IMR-90 (cell line): ENCODE measurements around the gene HOATZ. TPM values are rescaled to one million over a fixed set of nuclear protein-coding genes. Genes with fewer than 3 reads are reported as not detected.

Source experiments
- ATAC-seq: fragments of 200-7000 bp; cut with Tn5 transposase; 2 replicates; pipeline ENCODE4 v1.9.1; 2020; ENCODE audit warnings: low read depth, mild to moderate bottlenecking, moderate library complexity
- BruUV-seq: library from RNA; stranded (reverse); fragments of 400-500 nt; replicated peaks from 2 replicates; lab custom pipeline; 2021; lab: Mats Ljungman, UMichigan
- CTCF ChIA-PET: fragments of 300-600 bp; formaldehyde crosslinking; extraction: SDS; loops from one replicate; lab custom pipeline; 2021; ENCODE audit warnings: antibody characterized with exemption; lab: Yijun Ruan, JAX
- POLR2A ChIA-PET: fragments of 300-600 bp; sonication (Branson Sonifier 250); formaldehyde crosslinking; loops from one replicate; lab custom pipeline; 2022; ENCODE audit warnings: antibody characterized with exemption; ENCODE audit not compliant: unreplicated experiment; lab: Charles Lee
- DNase-seq: peaks from one replicate; pipeline ENCODE4 v3.0.0; 2013
- H2AFZ ChIP-seq: replicated peaks from 2 replicates; pipeline ENCODE3; 2013; ENCODE audit warnings: low read length, mild to moderate bottlenecking; ENCODE audit not compliant: poor library complexity
- H2AK5ac ChIP-seq: 2 replicates; pipeline ENCODE4 v1.6.1; 2013; ENCODE audit warnings: low read depth, low read length, inconsistent platforms
- H2AK9ac ChIP-seq: replicated peaks from 2 replicates; pipeline ENCODE3; 2013; ENCODE audit warnings: mild to moderate bottlenecking, low read depth, low read length, moderate library complexity; ENCODE audit not compliant: poor library complexity
- H2BK120ac ChIP-seq: 2 replicates; pipeline ENCODE4 v1.6.1; 2013; ENCODE audit warnings: low read depth, low read length, inconsistent platforms
- H2BK15ac ChIP-seq: 3 replicates; pipeline ENCODE4 v1.6.1; 2013; ENCODE audit warnings: low read depth, low read length, inconsistent platforms
- H2BK20ac ChIP-seq: 2 replicates; pipeline ENCODE4 v1.6.1; 2013; ENCODE audit warnings: low read depth, mild to moderate bottlenecking, inconsistent platforms, low read length, moderate library complexity
- H2BK5ac ChIP-seq: 2 replicates; pipeline ENCODE4 v1.6.1; 2013; ENCODE audit warnings: mild to moderate bottlenecking, low read depth, low read length, inconsistent platforms; ENCODE audit not compliant: poor library complexity, severe bottlenecking
- H3K14ac ChIP-seq: replicated peaks from 2 replicates; pipeline ENCODE4 v1.6.1; 2013; ENCODE audit warnings: low read depth, low read length, inconsistent platforms
- H3K18ac ChIP-seq: 2 replicates; pipeline ENCODE4 v1.6.1; 2013; ENCODE audit warnings: low read depth, low read length, control low read depth
- H3K23ac ChIP-seq: 2 replicates; pipeline ENCODE4 v1.6.1; 2013; ENCODE audit warnings: low read depth, low read length, inconsistent platforms
- H3K27ac ChIP-seq: 2 replicates; pipeline ENCODE4 v1.5.1; 2013; ENCODE audit warnings: mild to moderate bottlenecking, control low read depth, low read length; ENCODE audit not compliant: insufficient read depth
- H3K27me3 ChIP-seq: 2 replicates; pipeline ENCODE4 v1.6.1; 2013; ENCODE audit warnings: low read length; ENCODE audit not compliant: control insufficient read depth, insufficient read depth
- H3K36me3 ChIP-seq: 2 replicates; pipeline ENCODE4 v1.6.1; 2013; ENCODE audit warnings: low read length, mixed read lengths; ENCODE audit not compliant: control insufficient read depth, insufficient read depth
- H3K4ac ChIP-seq: 2 replicates; pipeline ENCODE4 v1.6.1; 2013; ENCODE audit warnings: low read depth, low read length, inconsistent platforms
- H3K4me1 ChIP-seq: 2 replicates; pipeline ENCODE4 v1.6.1; 2013; ENCODE audit warnings: low read length, mixed read lengths; ENCODE audit not compliant: control insufficient read depth, insufficient read depth
- H3K4me2 ChIP-seq: 2 replicates; pipeline ENCODE4 v1.6.1; 2013; ENCODE audit warnings: low read depth, mild to moderate bottlenecking, control low read depth, low read length, moderate library complexity
- H3K4me3 ChIP-seq: 2 replicates; pipeline ENCODE4 v1.5.1; 2013; ENCODE audit warnings: low read depth, mild to moderate bottlenecking, control low read depth, low read length, moderate library complexity; ENCODE audit not compliant: insufficient read depth
- H3K56ac ChIP-seq: 2 replicates; pipeline ENCODE4 v1.6.1; 2013; ENCODE audit warnings: low read length, inconsistent platforms; ENCODE audit not compliant: insufficient read depth; ENCODE audit errors: extremely low read depth
- H3K79me1 ChIP-seq, 2 experiments: 2 replicates each; pipeline ENCODE4 v1.6.1; 2013; ENCODE audit warnings: low read length in 2 of 2, inconsistent platforms in 1 of 2, low read depth in 1 of 2
- H3K9ac ChIP-seq: 2 replicates; pipeline ENCODE4 v1.6.1; 2013; ENCODE audit warnings: low read depth, low read length, control low read depth
- H3K9me1 ChIP-seq: 2 replicates; pipeline ENCODE4 v1.6.1; 2013; ENCODE audit warnings: low read length, inconsistent platforms; ENCODE audit not compliant: insufficient read depth
- H3K9me3 ChIP-seq: 2 replicates; pipeline ENCODE4 v1.6.1; 2013; ENCODE audit warnings: low read length; ENCODE audit not compliant: control insufficient read depth, insufficient read depth
- H4K20me1 ChIP-seq: 2 replicates; pipeline ENCODE4 v1.6.1; 2013; ENCODE audit warnings: low read length, inconsistent platforms; ENCODE audit not compliant: insufficient read depth
- H4K5ac ChIP-seq: 2 replicates; pipeline ENCODE4 v1.6.1; 2013; ENCODE audit warnings: mild to moderate bottlenecking, low read depth, low read length, control low read depth
- H4K8ac ChIP-seq, 2 experiments: 2 replicates each; pipeline ENCODE4 v1.6.1; 2013; ENCODE audit warnings: low read depth in 2 of 2, low read length in 2 of 2, control low read depth in 1 of 2, inconsistent platforms in 1 of 2
- H4K91ac ChIP-seq: 2 replicates; pipeline ENCODE4 v1.6.1; 2013; ENCODE audit warnings: low read depth, low read length, inconsistent platforms; ENCODE audit not compliant: insufficient read depth
- FOS ChIP-seq: fragments of 150-350 bp; IDR thresholded peaks from 2 replicates; pipeline ENCODE4 v1.6.1; 2016; ENCODE audit warnings: low read depth, low read length
- MAFK ChIP-seq: IDR thresholded peaks from 2 replicates; pipeline ENCODE4 v1.6.1; 2012; ENCODE audit warnings: low read depth, low read length, improper control_type of control experiment
- MAZ ChIP-seq: IDR thresholded peaks from 2 replicates; pipeline ENCODE4 v1.6.1; 2012; ENCODE audit warnings: low read depth, mild to moderate bottlenecking, low read length, improper control_type of control experiment, moderate library complexity, borderline replicate concordance
- NFE2L2 ChIP-seq: fragments of 150-350 bp; IDR thresholded peaks from 2 replicates; pipeline ENCODE4 v1.6.1; 2016; ENCODE audit warnings: low read depth, mild to moderate bottlenecking, low read length
- RAD21 ChIP-seq: IDR thresholded peaks from 2 replicates; pipeline ENCODE4 v1.6.1; 2012; ENCODE audit warnings: low read length, improper control_type of control experiment
- RCOR1 ChIP-seq: IDR thresholded peaks from 2 replicates; pipeline ENCODE4 v1.6.1; 2012; ENCODE audit warnings: mild to moderate bottlenecking, low read length, improper control_type of control experiment; ENCODE audit not compliant: insufficient replicate concordance
- SMC3 ChIP-seq: fragments of 150-350 bp; IDR thresholded peaks from 2 replicates; pipeline ENCODE4 v1.6.1; 2016; ENCODE audit warnings: low read depth, mild to moderate bottlenecking, antibody characterized with exemption, low read length, moderate library complexity
- WGBS, 2 experiments: methylation state at CpG; one replicate each; pipeline versions ENCODE4 v1.1.5 to v1.1.7; 2013; ENCODE audit warnings: missing lambda C conversion rate in 2 of 2; ENCODE audit not compliant: insufficient read length in 1 of 2; ENCODE audit errors: extremely low coverage in 2 of 2; 5-methylcytosine and 5-hydroxymethylcytosine counted together
- dilution Hi-C: fragments of 300-500 bp; cut with HindIII; formaldehyde crosslinking; loops from one replicate; pipeline ENCODE4 v1.14.3; 2018; ENCODE audit warnings: low sequenced_read_pairs; ENCODE audit not compliant: unreplicated experiment
- in situ Hi-C: fragments of 300-500 bp; cut with MboI; formaldehyde crosslinking; loops from 3 replicates; pipeline ENCODE4 v1.14.3; 2019; ENCODE audit warnings: low sequenced_read_pairs, inconsistent platforms, mixed read lengths
- intact Hi-C: fragments of 100-400 bp; cut with micrococcal nuclease; formaldehyde crosslinking; loops from 2 replicates; pipeline ENCODE4 v1.10.0; 2022
- polyA plus RNA-seq, 3 experiments: library from polyadenylated mRNA; depleted of rRNA; stranded (reverse); fragments of >200 nt; gene quantifications; 2 replicates each; pipeline ENCODE4 v1.2.3, GENCODE V29; 2012; ENCODE audit warnings: low replicate concordance in 1 of 3
- total RNA-seq: library from RNA; depleted of rRNA; stranded (reverse); fragments of >200 nt; gene quantifications from 2 replicates; pipeline ENCODE4 v1.2.3, GENCODE V29; 2012
- TF ChIP-seq, protein P1 (sequence below): fragments of 150-350 bp; IDR thresholded peaks from 2 replicates; pipeline ENCODE4 v1.6.1; 2017; ENCODE audit warnings: mild to moderate bottlenecking, antibody characterized with exemption, low read length, low read depth
- TF ChIP-seq, protein P2 (sequence below): fragments of 150-350 bp; IDR thresholded peaks from 2 replicates; pipeline ENCODE4 v1.6.1; 2016; ENCODE audit warnings: low read depth, mild to moderate bottlenecking, low read length, moderate library complexity, borderline replicate concordance

HOATZ gene
- total and polyA plus RNA-seq, 2 of the 4 experiments (the other 2 are of a cell fraction): not detected

DNA sequence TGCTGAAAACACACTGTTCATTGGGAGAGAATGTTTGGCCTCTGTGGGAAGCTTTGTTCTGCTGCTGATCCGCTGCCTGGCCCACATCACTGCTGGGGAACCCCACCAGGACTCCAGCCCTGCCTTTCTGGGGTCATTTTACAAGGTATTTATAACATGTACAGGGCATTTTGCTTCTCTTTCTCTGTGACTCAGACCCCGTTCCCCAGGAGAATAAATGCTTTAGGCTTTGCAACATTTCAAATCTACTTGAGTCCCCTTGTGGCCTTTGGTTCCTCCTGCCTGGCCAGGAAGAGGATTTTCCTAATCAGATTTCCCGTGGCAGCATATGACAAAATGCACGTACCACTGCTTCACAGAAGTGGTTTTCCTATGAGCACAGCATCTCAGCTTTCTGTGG lies 45.4 kb upstream of the HOATZ start:
- Histone ChIP-seq H3K36me3 (no peaks in the 10 kb centered on the region), H4K20me1 (no peaks in the 10 kb centered on the region), H3K4ac (no peak overlapping the region), H2AK9ac (no peak overlapping the region), H2AFZ (peak overlapping the region; percentile 10), H3K79me1 (no peaks in the 10 kb centered on the region), H4K91ac (no peak overlapping the region), H4K8ac (no peak overlapping the region; a peak in 1 of 4 replicates), H3K23ac (no peak overlapping the region), H3K4me2 (no peak overlapping the region), H3K27ac (no peak overlapping the region), H4K5ac (no peak overlapping the region), H3K56ac (no peak overlapping the region), H3K4me3 (no peak overlapping the region), H2BK5ac (no peak overlapping the region), H3K27me3 (no peaks in the 10 kb centered on the region; the same call in 1 of the 2 replicates), H3K9me1 (peaks cover 3% of the 10 kb centered on the region; the same call in 1 of the 2 replicates), H3K18ac (no peak overlapping the region), H3K14ac (no peak overlapping the region; the same call in 1 of the 2 replicates), H2BK15ac (no peak overlapping the region), H2AK5ac (no peak overlapping the region; the same call in 1 of the 2 replicates), H3K4me1 (peaks cover 5% of the 10 kb centered on the region), H2BK20ac (no peak overlapping the region), H3K9ac (no peak overlapping the region), H2BK120ac (no peak overlapping the region; the same call in 1 of the 2 replicates), H3K9me3 (no peaks in the 10 kb centered on the region)
- DNase-seq (peak; percentile 45), ATAC-seq (peak; percentile 49)
- WGBS, 2 experiments: 29% methylated on average over 1 of the region's 4 CpGs; no CpG with 5 or more reads in 1 of the 2 experiments
- BruUV-seq: no TSS peak
- intact Hi-C loops: no loop called here
- ChIA-PET POLR2A (no interaction called here), CTCF (no interaction called here)
- TF ChIP-seq, protein P1, sequence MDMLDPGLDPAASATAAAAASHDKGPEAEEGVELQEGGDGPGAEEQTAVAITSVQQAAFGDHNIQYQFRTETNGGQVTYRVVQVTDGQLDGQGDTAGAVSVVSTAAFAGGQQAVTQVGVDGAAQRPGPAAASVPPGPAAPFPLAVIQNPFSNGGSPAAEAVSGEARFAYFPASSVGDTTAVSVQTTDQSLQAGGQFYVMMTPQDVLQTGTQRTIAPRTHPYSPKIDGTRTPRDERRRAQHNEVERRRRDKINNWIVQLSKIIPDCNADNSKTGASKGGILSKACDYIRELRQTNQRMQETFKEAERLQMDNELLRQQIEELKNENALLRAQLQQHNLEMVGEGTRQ: no peak
- TF ChIP-seq, protein P2, sequence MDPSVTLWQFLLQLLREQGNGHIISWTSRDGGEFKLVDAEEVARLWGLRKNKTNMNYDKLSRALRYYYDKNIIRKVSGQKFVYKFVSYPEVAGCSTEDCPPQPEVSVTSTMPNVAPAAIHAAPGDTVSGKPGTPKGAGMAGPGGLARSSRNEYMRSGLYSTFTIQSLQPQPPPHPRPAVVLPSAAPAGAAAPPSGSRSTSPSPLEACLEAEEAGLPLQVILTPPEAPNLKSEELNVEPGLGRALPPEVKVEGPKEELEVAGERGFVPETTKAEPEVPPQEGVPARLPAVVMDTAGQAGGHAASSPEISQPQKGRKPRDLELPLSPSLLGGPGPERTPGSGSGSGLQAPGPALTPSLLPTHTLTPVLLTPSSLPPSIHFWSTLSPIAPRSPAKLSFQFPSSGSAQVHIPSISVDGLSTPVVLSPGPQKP: no peak
- TF ChIP-seq FOS (no peak), MAFK (no peak), SMC3 (no peak), NFE2L2 (no peak), RAD21 (no peak), RCOR1 (no peak), MAZ (no peak)
- dilution Hi-C loops: no loop called here
- in situ Hi-C loops: no loop called here
